ENCODE measurements around the gene KRT33B.

KRT33B gene

DNA sequence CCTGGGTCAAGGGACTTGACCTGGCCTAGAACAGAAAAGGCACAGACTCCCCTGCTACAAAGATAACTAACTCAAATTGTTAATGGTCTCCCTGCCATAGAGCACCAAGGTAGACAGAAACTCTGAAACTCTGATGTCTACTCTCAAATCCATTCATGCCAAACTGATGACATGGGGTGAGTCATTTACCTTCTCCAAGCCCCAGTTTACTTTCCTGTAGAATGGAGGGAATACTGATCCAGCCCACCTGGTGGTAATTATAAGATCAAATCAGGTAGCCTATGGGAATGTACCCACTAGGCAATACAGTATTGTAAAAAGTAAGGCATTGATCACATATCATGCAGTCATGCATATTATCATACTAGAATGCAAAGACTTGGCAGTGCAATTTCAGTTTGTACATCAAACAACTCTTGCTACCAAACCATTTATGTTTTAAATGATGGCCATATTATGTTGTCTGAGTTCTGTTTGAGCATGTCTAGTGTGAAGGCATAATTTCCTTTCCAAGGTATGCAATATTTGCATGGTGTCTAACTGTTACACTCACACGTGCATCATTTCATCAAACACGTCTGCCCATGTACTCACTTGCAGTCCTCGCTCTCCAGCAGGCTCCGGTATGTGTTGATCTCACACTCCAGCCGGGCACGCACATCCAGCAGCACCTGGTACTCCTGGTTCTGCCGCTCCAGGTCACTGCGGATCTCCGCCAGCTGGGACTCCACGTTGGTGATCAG lies 24.8 kb upstream of the KRT33B start:
- Histone ChIP-seq H3K4me1 (ENCODE audit: control insufficient read depth, insufficient read depth, low read length) (peaks cover 6% of the 10 kb centered on the region; the same call in 1 of the 2 replicates), H3K36me3 (ENCODE audit: control insufficient read depth in 2 of 2, insufficient read depth in 1 of 2, low read length in 2 of 2) (no peaks in the 10 kb centered on the region), H3K9me3 (ENCODE audit: control insufficient read depth, insufficient read depth, low read depth, low read length) (no peaks in the 10 kb centered on the region), H3K4me3 (ENCODE audit: low read depth, low read length) (no peak overlapping the region), H3K27ac (ENCODE audit: extremely low read depth, low read depth, low read length) (no peak overlapping the region)
- no peak for TF ChIP-seq ZNF624 (tag by site-specific recombination; IDR thresholded peaks at IDR 0.05)
- TF ChIP-seq, protein P1, sequence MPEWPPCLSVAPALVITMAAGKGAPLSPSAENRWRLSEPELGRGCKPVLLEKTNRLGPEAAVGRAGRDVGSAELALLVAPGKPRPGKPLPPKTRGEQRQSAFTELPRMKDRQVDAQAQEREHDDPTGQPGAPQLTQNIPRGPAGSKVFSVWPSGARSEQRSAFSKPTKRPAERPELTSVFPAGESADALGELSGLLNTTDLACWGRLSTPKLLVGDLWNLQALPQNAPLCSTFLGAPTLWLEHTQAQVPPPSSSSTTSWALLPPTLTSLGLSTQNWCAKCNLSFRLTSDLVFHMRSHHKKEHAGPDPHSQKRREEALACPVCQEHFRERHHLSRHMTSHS (tag by site-specific recombination; IDR thresholded peaks at IDR 0.05), result no peak
- no peak for TF ChIP-seq ZBTB17 (tag by site-specific recombination; IDR thresholded peaks at IDR 0.05)
- TF ChIP-seq, protein P2, sequence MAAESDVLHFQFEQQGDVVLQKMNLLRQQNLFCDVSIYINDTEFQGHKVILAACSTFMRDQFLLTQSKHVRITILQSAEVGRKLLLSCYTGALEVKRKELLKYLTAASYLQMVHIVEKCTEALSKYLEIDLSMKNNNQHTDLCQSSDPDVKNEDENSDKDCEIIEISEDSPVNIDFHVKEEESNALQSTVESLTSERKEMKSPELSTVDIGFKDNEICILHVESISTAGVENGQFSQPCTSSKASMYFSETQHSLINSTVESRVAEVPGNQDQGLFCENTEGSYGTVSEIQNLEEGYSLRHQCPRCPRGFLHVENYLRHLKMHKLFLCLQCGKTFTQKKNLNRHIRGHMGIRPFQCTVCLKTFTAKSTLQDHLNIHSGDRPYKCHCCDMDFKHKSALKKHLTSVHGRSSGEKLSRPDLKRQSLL (tag by site-specific recombination; IDR thresholded peaks at IDR 0.05), result no peak
- TF ChIP-seq, protein P3, sequence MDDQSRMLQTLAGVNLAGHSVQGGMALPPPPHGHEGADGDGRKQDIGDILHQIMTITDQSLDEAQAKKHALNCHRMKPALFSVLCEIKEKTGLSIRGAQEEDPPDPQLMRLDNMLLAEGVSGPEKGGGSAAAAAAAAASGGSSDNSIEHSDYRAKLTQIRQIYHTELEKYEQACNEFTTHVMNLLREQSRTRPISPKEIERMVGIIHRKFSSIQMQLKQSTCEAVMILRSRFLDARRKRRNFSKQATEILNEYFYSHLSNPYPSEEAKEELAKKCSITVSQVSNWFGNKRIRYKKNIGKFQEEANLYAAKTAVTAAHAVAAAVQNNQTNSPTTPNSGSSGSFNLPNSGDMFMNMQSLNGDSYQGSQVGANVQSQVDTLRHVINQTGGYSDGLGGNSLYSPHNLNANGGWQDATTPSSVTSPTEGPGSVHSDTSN (CRISPR knock-in tag; IDR thresholded peaks at IDR 0.05), result no peak
- no peak for TF ChIP-seq HOXD13 (CRISPR knock-in tag; IDR thresholded peaks at IDR 0.05; ENCODE audit: borderline replicate concordance)
- no peak for TF ChIP-seq ZNF426 (tag by site-specific recombination; IDR thresholded peaks at IDR 0.05)
- no peak for TF ChIP-seq IKZF3 (tag by site-specific recombination; IDR thresholded peaks at IDR 0.05)
- TF ChIP-seq MZF1 (tag by site-specific recombination; IDR thresholded peaks at IDR 0.05; ENCODE audit: borderline replicate concordance), result no peak
- TF ChIP-seq MYNN (tag by site-specific recombination; IDR thresholded peaks at IDR 0.05; ENCODE audit: borderline replicate concordance), result no peak
- TF ChIP-seq ZNF169 (tag by site-specific recombination; IDR thresholded peaks at IDR 0.05), result no peak
- TF ChIP-seq, protein P4, sequence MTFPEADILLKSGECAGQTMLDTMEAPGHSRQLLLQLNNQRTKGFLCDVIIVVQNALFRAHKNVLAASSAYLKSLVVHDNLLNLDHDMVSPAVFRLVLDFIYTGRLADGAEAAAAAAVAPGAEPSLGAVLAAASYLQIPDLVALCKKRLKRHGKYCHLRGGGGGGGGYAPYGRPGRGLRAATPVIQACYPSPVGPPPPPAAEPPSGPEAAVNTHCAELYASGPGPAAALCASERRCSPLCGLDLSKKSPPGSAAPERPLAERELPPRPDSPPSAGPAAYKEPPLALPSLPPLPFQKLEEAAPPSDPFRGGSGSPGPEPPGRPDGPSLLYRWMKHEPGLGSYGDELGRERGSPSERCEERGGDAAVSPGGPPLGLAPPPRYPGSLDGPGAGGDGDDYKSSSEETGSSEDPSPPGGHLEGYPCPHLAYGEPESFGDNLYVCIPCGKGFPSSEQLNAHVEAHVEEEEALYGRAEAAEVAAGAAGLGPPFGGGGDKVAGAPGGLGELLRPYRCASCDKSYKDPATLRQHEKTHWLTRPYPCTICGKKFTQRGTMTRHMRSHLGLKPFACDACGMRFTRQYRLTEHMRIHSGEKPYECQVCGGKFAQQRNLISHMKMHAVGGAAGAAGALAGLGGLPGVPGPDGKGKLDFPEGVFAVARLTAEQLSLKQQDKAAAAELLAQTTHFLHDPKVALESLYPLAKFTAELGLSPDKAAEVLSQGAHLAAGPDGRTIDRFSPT (tag by site-specific recombination; IDR thresholded peaks at IDR 0.05), result no peak
- no peak for TF ChIP-seq ZNF548 (tag by site-specific recombination; IDR thresholded peaks at IDR 0.05)
- TF ChIP-seq YY2 (tag by site-specific recombination; IDR thresholded peaks at IDR 0.05), result no peak
- TF ChIP-seq, protein P5, sequence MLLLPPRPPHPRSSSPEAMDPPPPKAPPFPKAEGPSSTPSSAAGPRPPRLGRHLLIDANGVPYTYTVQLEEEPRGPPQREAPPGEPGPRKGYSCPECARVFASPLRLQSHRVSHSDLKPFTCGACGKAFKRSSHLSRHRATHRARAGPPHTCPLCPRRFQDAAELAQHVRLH (tag by site-specific recombination; IDR thresholded peaks at IDR 0.05), result no peak
- TF ChIP-seq, protein P6, sequence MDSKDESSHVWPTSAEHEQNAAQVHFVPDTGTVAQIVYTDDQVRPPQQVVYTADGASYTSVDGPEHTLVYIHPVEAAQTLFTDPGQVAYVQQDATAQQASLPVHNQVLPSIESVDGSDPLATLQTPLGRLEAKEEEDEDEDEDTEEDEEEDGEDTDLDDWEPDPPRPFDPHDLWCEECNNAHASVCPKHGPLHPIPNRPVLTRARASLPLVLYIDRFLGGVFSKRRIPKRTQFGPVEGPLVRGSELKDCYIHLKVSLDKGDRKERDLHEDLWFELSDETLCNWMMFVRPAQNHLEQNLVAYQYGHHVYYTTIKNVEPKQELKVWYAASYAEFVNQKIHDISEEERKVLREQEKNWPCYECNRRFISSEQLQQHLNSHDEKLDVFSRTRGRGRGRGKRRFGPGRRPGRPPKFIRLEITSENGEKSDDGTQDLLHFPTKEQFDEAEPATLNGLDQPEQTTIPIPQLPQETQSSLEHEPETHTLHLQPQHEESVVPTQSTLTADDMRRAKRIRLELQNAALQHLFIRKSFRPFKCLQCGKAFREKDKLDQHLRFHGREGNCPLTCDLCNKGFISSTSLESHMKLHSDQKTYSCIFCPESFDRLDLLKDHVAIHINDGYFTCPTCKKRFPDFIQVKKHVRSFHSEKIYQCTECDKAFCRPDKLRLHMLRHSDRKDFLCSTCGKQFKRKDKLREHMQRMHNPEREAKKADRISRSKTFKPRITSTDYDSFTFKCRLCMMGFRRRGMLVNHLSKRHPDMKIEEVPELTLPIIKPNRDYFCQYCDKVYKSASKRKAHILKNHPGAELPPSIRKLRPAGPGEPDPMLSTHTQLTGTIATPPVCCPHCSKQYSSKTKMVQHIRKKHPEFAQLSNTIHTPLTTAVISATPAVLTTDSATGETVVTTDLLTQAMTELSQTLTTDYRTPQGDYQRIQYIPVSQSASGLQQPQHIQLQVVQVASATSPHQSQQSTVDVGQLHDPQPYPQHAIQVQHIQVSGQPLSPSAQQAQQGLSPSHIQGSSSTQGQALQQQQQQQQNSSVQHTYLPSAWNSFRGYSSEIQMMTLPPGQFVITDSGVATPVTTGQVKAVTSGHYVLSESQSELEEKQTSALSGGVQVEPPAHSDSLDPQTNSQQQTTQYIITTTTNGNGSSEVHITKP (tag by site-specific recombination; IDR thresholded peaks at IDR 0.05), result no peak
- no peak for TF ChIP-seq ZNF302 (tag by site-specific recombination; IDR thresholded peaks at IDR 0.05; ENCODE audit: low read depth)
- no peak for TF ChIP-seq ZNF776 (tag by site-specific recombination; IDR thresholded peaks at IDR 0.05; ENCODE audit: borderline replicate concordance)
- no peak for TF ChIP-seq ZNF664 (tag by site-specific recombination; IDR thresholded peaks at IDR 0.05)
- TF ChIP-seq ZBTB20 (tag by site-specific recombination; IDR thresholded peaks at IDR 0.05), result no peak
- POLR2A ChIA-PET, result no interaction called here
- CTCF ChIA-PET, result no interaction called here
